AG20443 (cell line): ENCODE results near the gene C12orf75.
"Not testable (repeated sequence)": the region's sequence is repeated elsewhere in the genome, so short reads cannot be mapped to it uniquely, and the experiment has no call there.

Source experiments
- DNase-seq: peaks from one replicate; pipeline ENCODE4 v3.0.0; 2012; ENCODE audit warnings: low spot score, mixed read lengths

C12orf75 gene

DNA sequence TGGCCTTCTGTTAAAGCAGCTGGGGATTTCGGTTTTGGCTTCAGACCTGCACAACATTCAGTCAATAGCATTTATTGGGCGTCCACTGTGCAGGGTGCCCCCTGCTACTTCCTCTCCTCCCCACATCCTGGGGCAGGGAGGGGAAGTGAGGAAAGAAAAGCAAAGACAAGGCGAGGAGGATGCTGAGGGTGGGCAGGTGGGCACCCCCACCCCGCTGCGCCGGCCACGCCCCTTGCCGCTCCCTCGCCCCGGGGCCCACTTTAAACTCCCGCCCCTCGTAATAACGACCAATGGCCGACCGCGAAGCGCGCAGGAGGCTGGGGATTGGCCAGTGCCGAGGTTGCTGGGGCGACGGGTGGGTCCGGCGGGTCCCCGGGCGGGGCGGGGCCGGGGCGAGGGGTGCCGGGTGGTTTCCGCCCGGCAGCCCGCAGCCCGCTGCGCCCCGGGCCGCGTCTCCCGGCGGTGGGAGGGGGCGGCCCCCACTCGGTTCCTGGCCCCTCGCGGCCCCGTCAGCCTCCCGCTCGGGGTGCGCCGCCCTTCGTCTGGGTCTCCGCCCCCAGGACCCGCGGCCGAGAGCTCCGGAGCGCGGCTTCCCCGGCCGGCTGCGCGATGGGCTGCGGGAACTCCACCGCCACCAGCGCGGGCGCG, at the start of gene C12orf75:
C12orf75 (plus strand) TSS at position 409 of the 648 bp plus-strand sequence; CDS start at position 610, 201 bp downstream.
- peak; percentile 92 for DNase-seq

DNA sequence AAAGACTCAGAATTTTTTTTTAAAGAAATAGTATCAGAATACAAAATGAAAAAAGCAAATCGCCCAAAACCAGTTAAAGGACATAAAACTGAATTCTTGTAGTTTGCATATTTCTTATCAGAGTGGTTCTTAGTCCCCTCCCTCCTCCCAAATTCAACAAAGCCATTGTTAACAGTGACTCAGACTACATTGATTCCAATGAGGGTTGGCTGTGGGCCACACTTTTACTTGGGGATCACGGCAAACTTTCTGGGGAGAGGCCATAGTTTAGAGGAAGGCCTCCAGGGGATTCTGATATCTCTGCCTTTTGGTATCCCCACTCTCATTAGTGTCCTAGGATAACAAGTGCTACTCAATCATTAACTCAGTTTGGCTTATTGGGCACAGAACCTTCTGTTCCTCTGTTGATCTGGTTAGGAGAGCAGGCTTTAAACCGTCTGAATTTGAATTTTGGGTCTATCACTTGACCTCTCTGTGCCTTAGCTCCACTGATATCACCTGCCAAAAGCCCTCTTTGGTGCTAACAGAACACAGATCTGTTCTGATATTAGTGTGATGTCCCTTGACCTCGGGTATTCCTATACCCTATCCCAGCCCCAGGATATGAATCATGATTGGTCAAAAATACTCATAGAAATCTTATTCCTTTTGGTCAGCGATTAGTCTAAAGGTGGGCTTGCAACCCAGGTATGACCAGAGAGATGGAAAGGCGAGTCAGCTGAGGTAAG, 49.4 kb upstream of the C12orf75 start:
- DNase-seq, result no peak

DNA sequence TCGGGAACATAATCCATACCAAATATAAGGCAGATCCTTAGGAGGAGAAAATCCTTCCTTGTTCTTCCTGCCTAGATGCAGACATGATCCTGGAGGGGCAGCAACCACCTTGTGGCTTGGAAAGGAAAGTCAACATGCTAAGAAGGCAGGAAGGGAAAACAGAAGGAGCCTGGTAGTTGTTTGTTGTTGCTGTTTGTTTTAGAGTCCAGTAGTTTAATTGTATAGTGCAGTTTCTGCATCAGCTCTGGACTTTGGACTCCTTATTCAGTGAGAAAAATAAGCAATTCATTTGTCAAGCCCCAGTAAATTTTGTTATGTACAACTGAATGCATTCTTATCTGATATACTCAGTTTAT, 48.8 kb upstream of the C12orf75 start:
- no peak for DNase-seq

- DNase-seq, result no peak
Measured at GRCh38 chr12:105285378-105285777, 45.1 kb upstream of the C12orf75 start.

DNA sequence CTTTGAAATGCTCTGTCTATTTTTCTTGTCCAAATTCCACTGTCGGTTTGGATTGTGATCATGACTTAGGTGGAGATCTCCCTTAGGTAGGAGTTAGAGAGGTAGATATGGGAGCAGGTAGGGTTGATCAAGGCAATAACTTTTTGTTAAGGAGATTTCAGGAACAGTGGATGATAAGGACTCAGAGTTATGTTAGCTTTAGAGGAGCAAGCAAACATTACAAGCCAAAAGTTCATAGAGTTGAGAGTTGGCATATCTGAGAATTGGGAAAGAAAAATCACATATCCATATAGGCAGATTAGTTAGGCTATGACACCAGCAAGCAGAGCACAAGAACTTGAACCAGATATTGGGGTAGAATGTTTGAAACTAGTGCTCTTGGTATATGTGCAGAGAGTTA, 43.1 kb upstream of the C12orf75 start:
- DNase-seq, result no peak

- no peak for DNase-seq
Measured at GRCh38 chr12:105288311-105288996, 42.0 kb upstream of the C12orf75 start.

- DNase-seq, result no peak
Measured at GRCh38 chr12:105289114-105289904, 41.2 kb upstream of the C12orf75 start.

DNA sequence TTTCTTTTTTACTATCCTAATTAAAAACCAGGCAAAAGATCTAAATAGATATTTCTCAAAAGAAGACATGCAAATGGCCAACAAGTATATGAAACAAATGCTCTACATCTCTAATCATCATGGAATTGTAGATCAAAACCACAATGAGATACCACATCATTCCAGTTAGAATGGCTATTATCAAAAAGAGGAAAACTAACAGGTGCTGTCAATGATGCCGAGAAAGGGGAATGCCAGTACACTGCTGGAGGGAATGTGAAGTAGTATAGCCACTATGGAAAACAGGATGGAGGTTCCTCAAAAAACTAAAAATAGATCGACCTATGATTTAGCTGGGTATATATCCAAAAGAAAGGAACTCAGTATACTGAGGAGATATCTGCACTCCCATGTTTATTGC, 39.0 kb upstream of the C12orf75 start:
- DNase-seq, result no peak

DNA sequence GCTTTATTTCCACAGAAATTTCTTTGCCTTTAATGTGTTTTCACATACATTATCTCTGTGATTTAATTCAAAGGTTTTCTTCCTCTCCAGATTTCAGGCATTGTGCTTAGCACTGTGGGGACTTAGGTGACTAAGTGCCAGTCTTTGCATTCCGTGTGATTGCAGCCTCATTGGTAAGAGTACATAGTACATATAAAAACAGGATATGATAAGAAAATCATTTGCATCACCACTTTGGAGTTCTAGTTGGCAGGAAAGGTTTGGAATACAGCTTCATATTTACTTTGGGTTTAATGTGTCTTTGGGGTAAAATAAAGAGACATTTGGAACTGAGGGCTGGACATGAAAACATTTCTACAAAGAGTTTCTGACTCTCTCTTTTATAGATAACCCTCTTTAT, 37.8 kb upstream of the C12orf75 start:
- DNase-seq, result no peak

DNA sequence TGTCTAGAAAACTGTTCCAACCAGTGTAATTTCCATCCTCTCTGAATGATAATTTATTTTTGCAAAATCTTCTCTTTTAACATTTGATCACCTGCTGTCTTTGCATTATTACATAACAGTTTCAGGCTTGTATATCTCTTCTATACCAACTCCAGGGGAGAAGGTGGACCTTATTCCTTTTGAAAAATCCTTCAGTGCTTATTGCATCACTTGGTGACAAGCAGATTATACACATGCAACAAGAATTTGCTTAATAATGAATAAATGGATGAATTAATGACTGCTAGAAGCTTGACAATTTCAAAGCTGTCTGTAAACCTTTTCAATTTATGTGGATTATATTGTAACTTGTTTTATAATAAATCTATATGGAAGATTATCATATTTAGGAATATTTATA, 37.3 kb upstream of the C12orf75 start:
- DNase-seq, result no peak

- no peak for DNase-seq
Measured at GRCh38 chr12:105294161-105294560, 36.3 kb upstream of the C12orf75 start.

DNA sequence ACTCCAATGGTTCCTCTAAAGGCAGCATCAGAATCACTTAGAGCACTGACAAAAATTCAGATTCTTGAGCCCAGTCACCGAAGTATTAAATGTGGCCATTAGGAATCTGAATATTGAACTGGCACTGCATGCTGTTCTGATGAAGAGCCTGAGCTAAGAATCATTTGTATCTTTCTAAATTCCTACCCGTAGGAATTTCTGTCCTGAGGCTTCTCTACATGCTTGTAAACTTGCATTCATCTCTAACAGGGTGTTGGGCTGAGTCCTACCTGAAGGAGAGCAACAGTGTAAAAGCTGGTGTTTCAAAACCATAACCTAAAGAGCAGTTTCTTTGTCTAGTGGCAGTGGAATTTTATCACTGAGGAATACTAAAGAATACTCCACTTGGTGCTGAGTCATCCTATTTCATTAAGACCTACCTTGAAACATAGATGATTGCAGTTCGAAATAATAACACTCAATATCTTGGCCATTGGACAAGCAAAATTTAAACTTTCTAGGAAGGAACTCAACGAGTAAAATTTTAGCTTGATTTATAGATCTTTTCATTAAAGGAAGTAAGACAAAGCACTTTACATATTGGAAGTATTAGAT, 35.5 kb upstream of the C12orf75 start:
- DNase-seq, result no peak

DNA sequence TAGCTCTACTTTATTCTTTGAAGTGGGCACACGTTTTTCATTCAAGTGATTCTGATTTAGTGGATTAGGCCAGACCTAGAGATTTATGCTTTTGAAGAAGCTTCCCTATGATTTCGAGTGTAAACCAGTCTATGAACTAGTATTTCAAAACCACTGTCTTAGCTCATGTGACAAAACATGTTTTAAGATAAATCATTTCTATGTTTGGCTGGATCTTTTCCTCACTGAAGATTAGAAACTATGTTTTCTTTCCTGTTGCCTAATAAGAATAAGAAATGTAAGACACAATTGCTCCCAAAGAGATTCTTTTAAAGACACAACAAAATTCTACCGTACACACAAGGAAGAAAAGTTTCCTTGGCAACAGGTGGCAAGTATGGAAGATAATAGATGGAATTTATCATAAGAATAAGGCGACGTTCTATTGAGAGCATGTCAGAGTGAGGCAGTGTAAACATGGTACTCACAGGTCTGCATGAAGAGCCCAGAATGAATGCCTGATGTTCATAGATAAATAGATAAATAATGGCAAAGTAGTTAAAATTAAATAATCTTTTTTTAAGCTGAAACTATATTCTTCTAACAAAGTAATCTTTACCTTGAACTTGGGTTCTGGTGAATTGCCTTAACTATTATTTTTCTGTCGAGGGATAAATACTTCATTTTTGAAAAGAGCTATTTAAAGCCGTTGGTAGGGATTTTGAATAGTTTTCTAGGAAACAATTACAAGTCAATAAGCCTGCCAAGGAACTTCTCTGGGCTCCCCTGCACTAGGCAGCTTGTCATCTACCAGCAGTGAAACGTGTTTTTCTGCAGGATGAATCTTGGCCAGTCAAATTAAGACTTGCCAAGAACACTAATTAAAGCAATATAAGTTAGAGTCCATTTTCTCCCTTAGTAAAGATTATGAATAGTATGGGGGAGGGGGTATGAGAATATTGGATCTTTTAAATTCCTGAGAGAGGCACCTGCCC, 34.1 kb upstream of the C12orf75 start:
- no peak for DNase-seq

- no peak for DNase-seq
Measured at GRCh38 chr12:105300883-105301282, 29.6 kb upstream of the C12orf75 start.

- DNase-seq, result no peak
Measured at GRCh38 chr12:105301696-105302095, 28.8 kb upstream of the C12orf75 start.

GRCh38 chr12:105302986-105303385, 27.5 kb upstream of the C12orf75 start:
- not testable (repeated sequence) for DNase-seq

DNA sequence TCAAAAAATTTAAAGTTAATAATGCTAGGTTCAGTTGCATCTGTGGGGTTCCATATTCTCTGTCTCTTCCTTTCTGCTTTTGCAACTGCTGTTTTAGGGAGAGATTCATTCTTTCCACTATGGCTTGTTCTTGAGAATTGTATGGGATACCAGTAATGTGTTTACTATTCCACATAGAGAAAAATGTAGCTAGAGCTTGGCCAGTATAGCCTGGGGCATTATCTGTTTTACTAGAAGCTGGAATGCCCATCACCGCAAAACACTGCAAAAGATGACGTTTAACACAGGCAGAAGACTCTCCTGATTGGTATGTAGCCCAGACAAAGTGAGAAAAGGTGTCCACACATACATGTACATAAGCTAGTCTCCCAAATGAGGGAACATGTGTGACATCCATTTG, 25.9 kb upstream of the C12orf75 start:
- not testable (repeated sequence) for DNase-seq

DNA sequence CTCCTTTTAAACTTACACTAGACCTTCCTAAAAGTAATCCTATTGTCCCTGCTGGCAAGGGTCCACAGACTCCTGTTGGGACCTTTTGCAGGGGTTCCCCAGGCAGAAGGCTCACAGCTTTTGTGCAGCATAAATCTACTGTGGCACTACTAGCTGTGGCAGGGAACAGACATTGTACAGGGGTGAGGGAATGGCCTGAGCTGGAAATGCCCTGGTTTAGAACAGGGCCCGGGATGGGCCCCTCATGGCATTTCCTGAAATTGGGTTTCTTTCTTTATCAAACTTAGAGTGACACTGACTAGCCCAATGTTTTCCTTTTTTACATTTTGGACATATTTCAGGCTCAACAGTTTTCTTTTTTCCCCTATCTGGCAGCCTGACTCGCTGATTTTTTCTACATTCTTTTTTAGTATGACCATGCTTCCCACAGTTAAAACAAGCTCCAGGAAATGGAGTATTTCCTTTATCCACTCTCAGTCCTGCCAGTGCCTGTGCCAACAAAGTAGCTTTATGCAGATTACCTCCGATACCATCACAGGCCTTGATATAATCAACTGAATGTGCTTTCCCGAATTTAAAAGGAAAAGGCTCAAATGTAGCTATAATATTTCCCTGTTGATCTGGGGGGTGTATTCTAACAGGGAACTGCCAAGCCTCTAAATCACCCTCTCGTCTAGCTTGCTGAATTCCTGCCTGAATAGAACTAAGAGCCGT, 22.7 kb upstream of the C12orf75 start:
- not testable (repeated sequence) for DNase-seq

GRCh38 chr12:105308839-105309238, 21.7 kb upstream of the C12orf75 start:
- not testable (repeated sequence) for DNase-seq

- DNase-seq, result not testable (repeated sequence)
Measured at GRCh38 chr12:105309384-105309783, 21.1 kb upstream of the C12orf75 start.
